Heart left ventricle (tissue), 16 donors: ENCODE results near the gene KCTD17. TPM values are rescaled to one million over a fixed set of nuclear protein-coding genes. Genes with fewer than 3 reads are reported as not detected.
"Not testable (repeated sequence)": the region's sequence is repeated elsewhere in the genome, so short reads cannot be mapped to it uniquely, and the experiment has no call there.

ENCODE experiments used
- ATAC-seq, 4 donors: fragments of 200-7000 bp; cut with Tn5 transposase; one replicate each; pipeline ENCODE4 v1.9.1; 2020 to 2022; ENCODE audit warnings: moderate library complexity in 4 of 4, mild to moderate bottlenecking in 3 of 4, moderate number of reproducible peaks in 1 of 4
- DNase-seq, 5 donors: peaks; one replicate each; pipeline ENCODE4 v3.0.0-alpha.2; 2020
- H3K27ac ChIP-seq, 12 donors: fragments of 200-600 bp; sonication (generic) in 4 of 12; one replicate each; pipeline versions ENCODE4 v1.5.0 to v1.8.0; 2016 to 2022; ENCODE audit warnings: mild to moderate bottlenecking in 2 of 12
- H3K27me3 ChIP-seq, 9 donors: fragments of 200-600 bp; sonication (generic) in 2 of 9; one replicate each; pipeline versions ENCODE4 v1.5.1 to v1.8.0; 2016 to 2022; ENCODE audit warnings: mild to moderate bottlenecking in 3 of 9
- H3K36me3 ChIP-seq, 9 donors: fragments of 200-600 bp; sonication (generic) in 2 of 9; one replicate each; pipeline versions ENCODE4 v1.5.0 to v1.8.0; 2018 to 2022; ENCODE audit warnings: mild to moderate bottlenecking in 2 of 9
- H3K4me1 ChIP-seq, 12 donors: fragments of 200-600 bp; sonication (generic) in 4 of 12; one replicate each; pipeline versions ENCODE4 v1.5.0 to v1.8.0; 2016 to 2022; ENCODE audit warnings: mild to moderate bottlenecking in 3 of 12
- H3K4me3 ChIP-seq, 12 donors: fragments of 200-600 bp; sonication (generic) in 4 of 12; one replicate each; pipeline versions ENCODE4 v1.5.0 to v1.8.0; 2017 to 2022; ENCODE audit warnings: mild to moderate bottlenecking in 9 of 12, moderate library complexity in 4 of 12
- H3K9me3 ChIP-seq, 12 donors: fragments of 200-600 bp; sonication (generic) in 4 of 12; one replicate each; pipeline versions ENCODE4 v1.5.0 to v1.8.0; 2016 to 2022; ENCODE audit warnings: mild to moderate bottlenecking in 1 of 12
- CTCF ChIP-seq, 12 donors: fragments of 200-600 bp; sonication (generic) in 4 of 12; IDR thresholded peaks; one replicate each; pipeline versions ENCODE4 v1.5.0 to v1.8.0; 2018 to 2022; ENCODE audit warnings: antibody characterized with exemption in 12 of 12, mild to moderate bottlenecking in 5 of 12
- POLR2A ChIP-seq, 2 donors: fragments of 450-650 bp; IDR thresholded peaks; one replicate each; pipeline ENCODE4 v1.6.1; 2017; ENCODE audit warnings: antibody characterized with exemption in 2 of 2, mild to moderate bottlenecking in 2 of 2, moderate library complexity in 2 of 2
- WGBS, 4 donors: extraction: QIAGEN DNeasy Blood & Tissue Kit in 2 of 4; methylation state at CpG; one replicate each; pipeline versions ENCODE4 v1.1.5 to v1.1.7; 2013 to 2018; 5-methylcytosine and 5-hydroxymethylcytosine counted together
- intact Hi-C, 10 donors: fragments of 100-400 bp; cut with DNase I; formaldehyde crosslinking; loops; one replicate each; pipeline versions ENCODE4 v1.11.1 to v1.14.2; 2022
- polyA plus RNA-seq, 2 donors: library from polyadenylated mRNA; stranded (reverse); fragments of 200-250 nt; gene quantifications; one replicate each; pipeline ENCODE4 v1.2.3, GENCODE V29; 2013
- total RNA-seq, 9 donors: library from RNA; depleted of rRNA in 2 of 9; stranded (reverse); fragments of >200 nt in 2 of 9; fragmentation: NEBNext Ultra II Directional in 3 of 9; extraction: Animal tissue kit (Norgen Biotek cat#: 25700) in 3 of 9; gene quantifications; one replicate each; pipeline versions ENCODE4 v1.1.0 to v1.2.4, GENCODE V29; 2016 to 2023
- donor health status: ischemic (EF 13 %, LVEDD 7.1; RV severe dilation, severe dysfunction).
- donor health status: healthy with polysubstance abuse.
- donor health status: DM: no; HTN: yes; CAD: no.
- donor health status: DM: no; HTN: no; CAD: no.
- donor health status: ischemic (EF 25% LVEDD 6.9; RV normal size, moderate dysfunction).
- donor health status: ischemic (EF 25% LVEDD 5.7; RV mildly dilated, moderate dysfunction).
- donor health status: healthy.
- donor health status: DM: yes; HTN: yes; CAD: no.
- donor health status: ischemic (EF 35%, LVEDD 5.7; RV mildly dilated, moderate dysfunction).
- donor health status: nonischemic (EF 11% LVEDD 7.7; RV severe dilation, severe dysfunction).
- donor health status: DM: yes; HTN: yes; CAD: no.
- donor health status: PGD.
- donor health status: ischemic (EF 29% LVEDD 5.4; RV normal size, mild dysfunction).
- donor health status: nonischemic (EF 23%, LVEDD 6.1; RV moderate dilation, normal function).

The KCTD17 gene
- total and polyA plus RNA-seq, 11 donors: 10.8 to 62.0 (median 17.3) TPM

GRCh38 chr22:37070744-37071143 is 19.2 kb downstream of the KCTD17 start:
- TF ChIP-seq CTCF (IDR thresholded peaks at IDR 0.05): no peak
- TF ChIP-seq POLR2A (IDR thresholded peaks at IDR 0.05): no peak
- Histone ChIP-seq H3K9me3 (no peaks in the 10 kb centered on the region), H3K27me3 (peaks cover 11 to 65% (median 27%) of the 10 kb centered on the region in 9 donors), H3K4me3 (no peak overlapping the region), H3K27ac (no peak overlapping the region), H3K36me3 (no peaks in the 10 kb centered on the region), H3K4me1 (peaks cover 0 to 4% (median 0%) of the 10 kb centered on the region in 12 donors)
- no peak for DNase-seq
- intact Hi-C loops: loop anchor here in 2 of 10 donors (10.0 kb wide), 2 partner anchors 84 to 94 kb away; no protein-coding TSS in a partner anchor
- 43 to 53% (median 50%) methylated on average over 9 of the region's 9 CpGs for WGBS, 4 donors
- ATAC-seq: no peak

GRCh38 chr22:37071850-37072592 is 20.5 kb downstream of the KCTD17 start:
- H3K9me3 ChIP-seq, H3K4me1 ChIP-seq, H3K4me3 ChIP-seq, DNase-seq, H3K27ac ChIP-seq, ATAC-seq, H3K36me3 ChIP-seq: not testable (repeated sequence)
- peaks cover 11 to 69% (median 30%) of the 10 kb centered on the region in 9 donors for H3K27me3 ChIP-seq
- WGBS, 4 donors: 90 to 94% (median 94%) methylated on average over 5 of the region's 5 CpGs
- intact Hi-C loops: loop anchor here in 2 of 10 donors (10.0 kb wide), 2 partner anchors 83 to 93 kb away; no protein-coding TSS in a partner anchor

GRCh38 chr22:37072673-37073072 is 21.1 kb downstream of the KCTD17 start:
- Histone ChIP-seq H3K27me3 (peaks cover 11 to 66% (median 31%) of the 10 kb centered on the region in 9 donors), H3K4me1 (peaks cover 0 to 4% (median 0%) of the 10 kb centered on the region in 12 donors), H3K9me3 (no peaks in the 10 kb centered on the region), H3K4me3 (no peak overlapping the region), H3K36me3 (no peaks in the 10 kb centered on the region), H3K27ac (no peak overlapping the region)
- WGBS, 4 donors: 90 to 95% (median 93%) methylated on average over 8 of the region's 8 CpGs
- no peak for TF ChIP-seq POLR2A (IDR thresholded peaks at IDR 0.05)
- TF ChIP-seq CTCF (IDR thresholded peaks at IDR 0.05): no peak
- ATAC-seq (no peak), DNase-seq (no peak)
- intact Hi-C loops: loop anchor here in 2 of 10 donors (10.0 kb wide), 2 partner anchors 82 to 92 kb away; no protein-coding TSS in a partner anchor

DNA sequence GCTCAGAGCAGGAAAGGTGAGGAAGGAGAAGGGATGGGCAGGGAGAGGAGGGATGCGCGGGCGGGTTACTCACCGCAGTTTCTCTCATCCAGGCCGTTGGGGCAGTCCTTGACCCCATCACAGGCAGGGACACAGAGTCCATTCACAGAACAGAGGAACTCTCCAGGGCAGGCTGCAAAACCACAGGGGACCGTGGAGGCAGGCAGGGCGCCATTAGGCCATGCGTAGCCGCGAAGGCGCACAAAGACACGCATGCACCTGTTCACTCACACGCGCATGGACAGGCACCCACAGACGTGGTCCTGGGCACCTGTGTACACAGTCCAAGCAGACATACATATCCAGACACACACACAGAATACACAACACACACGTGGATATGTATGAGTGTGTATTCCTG is 23.0 kb downstream of the KCTD17 start:
- ATAC-seq (no peak), DNase-seq (no peak)
- peaks cover 4 to 52% (median 13%) of the 10 kb centered on the region in 9 donors for H3K27me3 ChIP-seq
- H3K36me3 ChIP-seq: no peaks in the 10 kb centered on the region
- TF ChIP-seq CTCF (IDR thresholded peaks at IDR 0.05) (no peak), POLR2A (IDR thresholded peaks at IDR 0.05) (no peak)
- H3K4me3 ChIP-seq: no peak overlapping the region
- no peak overlapping the region for H3K27ac ChIP-seq
- peaks cover 0 to 16% (median 0%) of the 10 kb centered on the region in 12 donors for H3K4me1 ChIP-seq
- H3K9me3 ChIP-seq: no peaks in the 10 kb centered on the region
- intact Hi-C loops: loop anchor here in 2 of 10 donors (10.0 kb wide), 2 partner anchors 80 to 90 kb away; no protein-coding TSS in a partner anchor
- WGBS, 4 donors: 74 to 84% (median 79%) methylated on average over 13 to 16 of the region's 16 CpGs
